GM20431 (cell line): Measurements from ENCODE around the gene GALNT16.

Experiments
- in situ Hi-C: fragments of 300-500 bp; cut with MseI, MboI; formaldehyde crosslinking; loops from one replicate; pipeline ENCODE4 v1.15.0; 2020; ENCODE audit warnings: low sequenced_read_pairs; ENCODE audit not compliant: unreplicated experiment

GALNT16 gene

DNA sequence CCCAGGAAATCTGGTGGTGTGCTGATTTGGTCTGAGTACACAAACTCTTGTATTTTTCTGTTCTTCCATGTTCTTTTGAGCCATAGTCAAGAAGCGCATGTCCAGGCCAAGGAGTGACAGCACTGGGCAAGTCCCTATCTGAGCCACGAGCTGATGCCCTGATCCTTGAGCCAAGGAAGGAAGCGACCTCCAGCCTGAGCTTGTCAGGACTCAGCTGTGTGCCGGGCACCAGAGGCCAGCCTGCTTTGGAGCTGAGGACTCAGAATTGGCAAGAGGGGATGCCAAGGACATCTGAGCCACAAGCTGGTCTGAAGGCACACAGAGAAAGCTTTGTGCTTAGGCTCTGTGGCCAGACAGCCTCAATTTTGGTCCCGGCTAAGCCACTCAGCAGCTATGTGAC lies 52.6 kb downstream of the GALNT16 start:
- in situ Hi-C loops = no loop called here

DNA sequence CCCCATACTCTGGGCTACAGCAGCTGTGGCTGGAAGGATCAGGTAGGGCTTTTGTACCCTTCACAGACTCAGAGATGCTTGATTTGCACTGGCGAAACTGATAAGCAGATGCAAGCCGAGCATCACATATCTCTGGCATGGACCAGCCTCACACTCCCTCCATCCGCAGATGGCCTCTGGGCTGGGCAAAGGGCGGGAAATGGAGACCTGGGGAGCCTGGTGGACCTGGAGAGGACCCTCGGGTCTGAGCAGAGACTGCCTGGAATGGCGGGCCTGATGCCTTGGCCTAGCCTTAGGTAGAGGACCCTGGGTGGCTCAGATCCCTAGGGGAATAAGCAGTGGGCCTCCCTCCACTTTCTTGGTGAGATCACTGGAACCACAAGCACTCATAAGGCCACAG lies 53.2 kb downstream of the GALNT16 start:
- in situ Hi-C loops = no loop called here

DNA sequence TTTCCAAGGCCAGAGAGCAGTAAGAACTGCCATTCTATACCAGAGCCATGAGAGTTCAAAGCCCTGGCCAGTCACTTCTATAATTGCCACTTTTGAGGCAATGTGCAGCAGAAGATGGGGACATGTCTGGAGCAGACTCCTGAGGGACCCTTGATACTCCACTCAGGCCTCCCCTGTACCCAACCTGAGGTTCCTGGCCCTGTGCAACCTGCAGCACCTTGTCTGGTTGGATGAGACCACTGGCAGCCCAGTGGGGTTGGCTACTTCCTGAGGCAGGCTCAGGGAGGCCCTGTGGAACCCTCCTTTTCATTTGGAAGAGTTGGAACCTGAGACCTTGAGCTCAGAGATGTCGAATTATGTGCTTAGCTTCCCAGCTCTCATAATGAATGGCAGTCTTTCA lies 54.4 kb downstream of the GALNT16 start:
- in situ Hi-C loops = no loop called here

DNA sequence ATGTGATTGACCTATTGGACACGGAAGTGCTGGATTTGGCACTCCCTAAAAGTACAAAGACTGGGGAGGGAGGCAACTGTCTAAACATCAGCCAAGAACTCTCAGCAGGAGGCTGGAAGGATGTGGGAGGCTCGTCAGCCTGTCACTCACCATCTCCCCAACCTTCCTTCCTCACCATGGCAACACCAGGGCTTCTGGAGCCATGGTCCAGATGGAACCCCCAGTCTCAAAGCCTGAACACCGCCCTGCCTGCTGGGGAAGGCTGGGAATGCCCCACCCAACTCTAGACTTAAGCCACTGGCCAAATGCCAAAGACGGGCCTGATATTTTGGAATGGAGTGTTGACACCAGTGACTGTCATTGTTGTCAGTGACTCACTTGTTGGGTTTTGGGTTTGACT lies 55.3 kb downstream of the GALNT16 start:
- in situ Hi-C loops = no loop called here

DNA sequence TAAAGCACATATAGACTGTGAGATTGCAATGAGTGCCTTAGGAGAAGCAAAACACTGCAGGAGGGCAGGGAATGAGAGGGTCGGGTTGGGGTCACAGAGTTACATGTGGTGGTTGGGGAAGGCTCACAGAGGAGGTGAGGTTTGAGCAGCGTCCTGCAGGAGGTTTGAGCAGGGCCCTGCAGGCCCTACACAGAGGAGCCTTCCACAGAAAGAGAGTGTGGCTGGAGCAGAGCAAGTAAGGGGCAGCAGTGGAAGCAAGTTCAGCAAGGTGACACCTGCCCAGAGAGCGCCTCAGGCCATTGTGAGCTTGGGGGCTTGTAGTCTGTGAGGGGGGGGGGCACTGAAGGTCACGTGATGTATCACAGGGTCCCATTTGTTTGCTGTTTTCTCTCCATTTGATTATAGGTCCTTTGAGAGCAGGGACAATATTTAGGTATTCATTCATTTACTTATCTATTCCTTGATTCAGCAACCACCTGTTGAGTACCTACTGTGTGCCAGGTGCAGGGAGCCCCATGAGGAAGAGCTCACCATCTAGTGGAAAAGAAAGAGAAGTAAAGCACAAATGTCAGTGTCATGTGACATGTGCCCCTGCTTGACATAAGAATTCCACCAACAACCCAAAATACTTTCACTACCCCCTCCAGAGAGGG lies 56.6 kb downstream of the GALNT16 start:
- in situ Hi-C loops = no loop called here

DNA sequence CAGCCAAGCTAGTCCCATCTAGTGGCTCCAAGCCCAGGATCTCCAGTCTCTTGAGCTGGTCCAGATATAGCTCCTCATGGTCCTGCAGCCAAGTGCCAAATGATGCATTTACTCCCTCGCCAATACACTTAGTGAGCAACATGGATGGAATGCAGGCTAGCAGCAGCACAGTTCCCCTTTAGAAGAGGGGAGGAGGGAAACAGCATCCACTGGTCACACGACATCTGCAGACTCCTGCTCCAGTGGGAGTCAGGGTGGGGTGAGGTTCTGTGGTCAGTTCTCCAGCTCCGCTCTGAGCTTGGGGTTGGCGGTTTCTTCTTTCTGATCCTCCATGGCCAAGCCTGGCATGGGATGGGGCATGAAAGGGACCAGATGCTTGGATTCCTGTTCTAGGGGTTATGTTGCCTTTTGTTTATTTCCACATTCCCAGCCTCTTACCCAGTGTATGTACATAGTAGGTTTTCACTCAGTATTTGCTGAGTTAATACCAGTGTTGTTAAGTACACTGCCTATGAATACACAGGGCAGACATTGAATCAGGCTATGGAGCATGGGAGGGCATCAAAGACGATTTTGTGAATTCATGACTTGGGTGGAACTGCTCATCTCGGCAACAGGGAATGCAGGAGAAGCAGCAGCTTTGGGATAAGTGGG lies 57.3 kb downstream of the GALNT16 start:
- in situ Hi-C loops = no loop called here

DNA sequence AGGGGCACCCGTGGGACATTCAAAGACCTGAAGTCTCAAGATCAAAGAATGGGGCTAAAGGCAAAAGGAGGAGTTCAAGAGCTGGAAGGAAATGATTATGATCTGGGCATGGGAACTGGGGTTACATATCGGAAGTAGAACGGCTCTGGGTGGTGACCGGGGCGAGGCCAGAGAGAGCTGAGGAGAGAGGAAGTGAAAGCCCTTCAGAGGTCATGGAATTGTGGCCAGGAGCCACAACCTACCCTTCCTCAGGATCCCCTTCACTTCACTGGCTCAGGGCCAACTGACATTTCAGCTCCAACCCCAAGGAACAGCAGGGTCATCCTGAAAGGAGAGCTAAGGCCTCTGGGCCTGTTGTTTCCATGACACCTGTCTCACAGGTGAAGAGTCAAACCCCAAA lies 57.8 kb downstream of the GALNT16 start:
- in situ Hi-C loops = no loop called here

DNA sequence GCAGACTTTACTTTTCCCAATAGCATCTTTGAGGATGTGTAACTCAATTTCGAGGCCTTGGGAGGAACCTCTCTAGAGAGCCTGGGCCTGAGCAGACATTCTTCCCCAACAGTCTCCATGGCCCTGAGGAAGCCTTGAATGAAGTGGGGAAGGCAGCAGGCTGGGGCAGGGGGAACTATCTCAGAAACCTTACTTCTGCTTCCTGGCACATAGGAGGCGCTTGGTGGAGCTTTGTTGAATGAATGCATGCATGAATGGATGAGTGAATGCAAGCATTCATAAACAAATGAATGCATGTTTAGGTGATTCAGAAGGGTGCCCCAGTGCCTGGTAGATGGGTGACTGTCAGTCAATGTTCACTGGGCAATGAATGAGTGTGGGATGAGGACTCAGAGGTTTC lies 58.3 kb downstream of the GALNT16 start:
- in situ Hi-C loops = no loop called here

DNA sequence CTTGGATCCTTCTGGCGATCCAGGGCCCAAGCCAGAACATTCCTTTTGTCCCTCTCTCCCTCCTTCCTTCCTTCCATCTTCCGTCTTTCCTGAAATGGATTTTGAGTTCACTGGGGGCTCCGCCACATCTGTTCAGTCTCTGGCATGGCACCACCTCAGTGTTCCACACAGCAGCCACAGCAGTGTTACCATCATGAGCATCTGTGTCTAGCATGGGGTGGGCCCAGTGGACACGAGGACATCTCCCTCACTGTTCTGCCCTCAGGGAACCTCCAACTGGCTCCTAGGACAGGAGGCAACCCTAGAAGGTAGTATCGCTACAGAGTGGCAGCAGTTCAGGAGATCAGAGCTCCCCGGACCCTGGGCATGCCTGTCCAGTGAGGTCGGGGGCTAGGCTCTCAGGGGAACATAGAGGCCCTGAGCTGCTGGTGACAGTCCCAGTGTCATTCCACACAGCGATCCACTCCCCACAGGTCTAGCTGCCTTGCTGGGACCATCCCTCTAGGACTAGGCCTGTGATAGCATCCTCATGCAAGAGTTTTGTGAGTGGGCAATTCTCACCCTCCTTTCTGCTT lies 59.0 kb downstream of the GALNT16 start:
- in situ Hi-C loops = no loop called here

DNA sequence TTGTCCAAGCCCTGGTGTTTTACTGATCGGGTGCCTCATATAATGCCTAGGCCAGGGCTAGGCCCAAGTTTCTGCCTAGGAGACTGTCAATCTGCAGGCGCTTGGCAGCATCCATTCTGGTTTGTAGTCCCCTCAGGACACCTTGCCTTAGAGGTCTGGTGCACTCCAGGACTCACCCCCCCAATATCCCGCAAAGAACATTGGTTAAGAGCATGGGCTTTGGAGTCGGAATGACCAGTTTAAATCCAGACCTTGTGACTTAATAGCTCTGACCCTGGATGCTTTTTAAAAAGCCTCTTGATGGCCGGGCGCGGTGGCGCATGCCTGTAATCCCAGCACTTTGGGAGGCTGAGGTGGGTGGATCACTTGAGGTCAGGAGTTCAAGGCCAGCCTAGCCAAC lies 60.0 kb downstream of the GALNT16 start:
- in situ Hi-C loops = no loop called here

DNA sequence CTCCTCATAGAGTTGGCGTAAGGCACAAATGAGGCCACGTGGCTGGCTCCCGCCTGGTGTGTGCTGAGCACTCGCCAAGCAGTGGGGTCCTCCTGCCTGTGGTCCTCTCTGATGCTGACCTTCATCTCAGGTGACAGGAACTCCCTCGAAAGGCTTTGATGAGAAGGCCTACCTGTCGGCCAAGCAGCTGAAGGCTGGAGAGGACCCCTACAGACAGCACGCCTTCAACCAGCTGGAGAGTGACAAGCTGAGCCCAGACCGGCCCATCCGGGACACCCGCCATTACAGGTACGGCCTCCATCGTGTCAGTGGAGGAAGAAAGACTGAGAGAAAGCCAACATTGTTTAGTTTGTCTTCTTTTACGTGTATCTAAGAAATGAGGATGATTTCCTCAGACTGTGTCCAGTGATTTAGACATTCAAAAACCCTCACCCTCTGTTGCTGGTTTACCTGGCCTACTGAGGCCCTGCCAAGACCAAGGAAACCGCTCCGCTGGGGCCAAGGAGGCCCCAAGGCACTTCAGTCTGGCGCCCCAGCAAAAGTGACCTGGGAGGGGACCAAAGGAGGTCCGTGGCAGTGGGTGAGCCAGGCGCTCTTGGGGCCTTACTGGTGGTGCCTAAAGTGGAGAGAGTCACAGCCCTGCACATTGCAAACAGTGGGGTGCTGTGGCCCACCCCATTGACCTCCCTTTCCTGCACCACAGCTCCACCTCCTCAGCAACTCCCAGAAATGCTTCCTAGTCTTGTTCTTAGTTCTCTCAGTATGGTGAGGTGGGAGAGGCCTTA lies 60.8 kb downstream of the GALNT16 start:
- in situ Hi-C loops = no loop called here

DNA sequence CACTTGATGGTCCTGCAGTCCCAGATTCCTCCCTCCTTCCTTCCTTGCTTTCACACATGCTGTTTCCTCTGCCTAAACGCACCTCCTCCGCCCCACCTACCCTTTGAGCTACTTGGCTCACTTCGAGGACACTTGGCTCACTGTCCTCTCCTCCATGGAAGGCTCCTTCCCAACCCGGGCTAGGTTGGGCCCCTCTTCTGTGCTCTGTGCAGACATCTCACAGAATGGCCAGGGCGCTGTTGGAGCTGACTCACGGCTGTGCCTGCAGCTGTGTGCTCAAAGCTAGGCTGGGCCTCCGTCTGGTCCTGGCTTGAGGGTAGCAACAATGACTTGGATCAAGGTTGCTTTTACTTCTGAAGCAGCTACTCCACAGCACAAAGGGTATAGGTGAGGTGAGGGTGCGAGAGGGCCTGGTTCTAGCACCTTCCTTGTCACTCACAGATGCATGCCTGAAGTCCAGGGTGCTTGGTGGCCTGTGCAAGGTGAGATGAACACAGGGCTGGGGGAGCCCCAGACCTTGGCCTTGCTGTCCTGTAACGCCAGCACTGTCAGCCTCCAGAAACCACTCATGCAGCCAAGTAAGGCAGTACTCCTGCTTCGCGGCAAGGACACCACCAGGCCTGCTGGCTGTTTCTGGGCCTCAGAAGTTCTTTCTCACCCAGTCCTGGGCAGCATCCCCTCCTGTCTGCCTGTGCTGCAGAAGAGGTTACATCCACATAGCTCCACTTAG lies 61.8 kb downstream of the GALNT16 start:
- in situ Hi-C loops = no loop called here

DNA sequence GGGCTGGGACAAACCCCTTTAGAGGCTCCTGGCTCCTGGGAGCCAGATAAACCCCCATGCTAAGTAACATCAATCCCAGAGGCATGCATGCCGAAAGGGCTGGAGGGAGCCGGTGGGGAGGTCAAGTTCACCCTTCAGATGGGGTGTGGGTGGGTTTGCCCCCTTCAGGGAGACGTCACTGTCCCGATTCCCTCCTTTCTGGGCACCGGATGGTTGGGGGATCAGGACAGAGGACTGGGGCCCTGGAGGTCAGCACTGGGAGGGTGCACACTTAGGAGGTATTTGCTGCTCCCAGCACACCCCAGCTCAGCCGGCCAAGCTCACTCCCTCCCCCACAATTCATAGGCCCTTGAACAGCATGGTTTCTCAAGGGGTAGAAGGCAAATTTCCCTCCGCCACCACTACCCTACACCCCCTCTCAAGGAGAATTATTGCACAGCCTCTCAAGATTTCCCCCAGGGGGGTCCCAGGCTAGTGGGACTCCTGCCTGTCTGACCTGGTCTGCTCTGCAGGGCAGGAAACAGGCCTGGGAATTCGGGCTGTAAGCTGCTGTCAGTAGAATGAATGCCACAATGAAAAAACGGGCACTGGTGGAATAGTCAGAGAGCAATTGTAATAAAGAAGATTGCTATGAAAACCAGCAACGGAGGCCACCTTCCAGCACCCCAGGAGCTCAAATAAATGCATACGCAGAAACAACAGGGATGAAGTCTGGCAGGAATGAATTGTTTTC lies 63.5 kb downstream of the GALNT16 start:
- in situ Hi-C loops = no loop called here

DNA sequence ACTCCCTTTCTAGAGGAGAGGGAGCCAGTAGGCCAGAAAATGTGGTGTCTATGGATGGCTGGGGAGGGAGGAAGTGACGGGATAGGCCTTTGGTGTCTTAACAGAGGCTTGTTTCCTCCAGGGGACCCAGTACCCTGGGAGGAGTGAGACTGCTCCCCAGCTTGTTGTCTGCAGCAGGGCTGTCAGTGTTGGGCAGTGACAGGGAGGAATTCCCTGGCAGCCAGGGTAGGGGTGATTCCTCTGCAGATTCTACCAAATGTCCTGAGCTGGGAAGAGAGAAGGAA lies 64.0 kb downstream of the GALNT16 start:
- in situ Hi-C loops = no loop called here

DNA sequence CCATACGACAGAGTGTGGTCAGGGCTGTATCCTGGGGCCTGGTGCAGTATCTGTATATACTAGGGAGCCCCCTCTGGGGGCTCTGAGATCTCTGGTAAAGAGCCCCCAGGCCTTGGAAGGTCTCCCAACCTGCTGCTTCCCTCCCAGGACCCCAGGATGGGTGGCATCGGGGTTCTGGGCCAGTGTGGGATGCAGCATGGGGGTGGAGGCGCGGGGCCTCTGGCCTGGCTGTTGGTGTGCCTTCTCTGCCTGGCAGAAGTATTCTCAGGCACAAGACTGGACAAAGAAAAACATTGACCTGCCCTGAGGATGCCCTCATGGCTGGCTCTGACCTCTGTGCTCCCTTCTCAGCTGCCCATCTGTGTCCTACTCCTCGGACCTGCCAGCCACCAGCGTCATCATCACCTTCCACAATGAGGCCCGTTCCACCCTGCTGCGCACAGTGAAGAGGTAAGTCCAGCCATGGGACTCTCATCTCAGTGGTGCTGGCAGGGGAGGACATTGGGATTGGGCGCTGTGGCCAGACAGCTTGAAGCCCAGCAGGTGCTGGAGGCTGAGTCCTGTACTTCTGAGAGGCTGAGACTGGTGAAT lies 64.5 kb downstream of the GALNT16 start:
- in situ Hi-C loops = no loop called here

DNA sequence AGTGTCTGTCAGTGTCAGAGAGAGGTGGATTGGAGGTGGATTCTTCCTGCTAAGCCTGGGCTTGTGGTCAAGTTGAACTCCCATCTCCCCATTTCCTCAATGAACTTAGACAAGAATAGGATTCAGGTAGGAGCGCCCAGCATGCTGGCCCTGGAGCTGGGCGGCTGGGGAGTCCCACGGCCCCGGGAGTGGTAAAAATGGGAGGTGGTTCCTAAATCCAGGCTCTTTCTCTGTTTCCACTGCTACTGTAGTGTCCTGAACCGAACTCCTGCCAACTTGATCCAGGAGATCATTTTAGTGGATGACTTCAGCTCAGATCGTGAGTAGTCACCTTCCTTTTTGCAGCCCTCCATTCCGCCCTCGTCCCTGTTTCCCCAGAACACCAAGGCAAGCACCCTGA lies 65.1 kb downstream of the GALNT16 start:
- in situ Hi-C loops = no loop called here

DNA sequence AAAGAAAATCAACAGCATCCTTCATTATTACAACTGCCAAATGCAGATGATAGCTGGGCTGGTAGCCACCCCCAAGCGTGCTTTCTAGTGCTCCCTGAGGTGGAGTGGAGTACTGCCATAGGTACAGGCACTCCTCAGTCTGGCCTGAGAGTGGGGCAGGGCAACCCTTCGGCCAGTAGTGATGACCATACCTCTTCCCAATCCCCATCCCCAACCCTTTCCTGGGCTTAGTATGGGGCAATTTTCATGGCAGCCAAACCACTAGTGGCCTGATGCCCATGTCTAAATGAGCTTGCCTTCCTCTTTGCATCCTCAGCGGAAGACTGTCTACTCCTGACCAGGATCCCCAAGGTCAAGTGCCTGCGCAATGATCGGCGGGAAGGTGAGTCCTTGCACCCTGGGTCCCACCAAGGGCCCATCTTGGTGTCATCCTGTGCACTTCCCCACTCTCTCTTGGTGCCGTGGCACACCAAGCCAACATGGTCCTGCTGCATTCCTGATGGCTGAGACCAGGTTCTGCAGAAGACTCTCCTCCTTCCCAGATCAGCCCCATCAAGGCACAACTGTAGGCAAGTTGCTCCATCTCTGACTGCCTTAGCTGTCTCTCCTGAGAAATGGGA lies 65.8 kb downstream of the GALNT16 start:
- in situ Hi-C loops = no loop called here

DNA sequence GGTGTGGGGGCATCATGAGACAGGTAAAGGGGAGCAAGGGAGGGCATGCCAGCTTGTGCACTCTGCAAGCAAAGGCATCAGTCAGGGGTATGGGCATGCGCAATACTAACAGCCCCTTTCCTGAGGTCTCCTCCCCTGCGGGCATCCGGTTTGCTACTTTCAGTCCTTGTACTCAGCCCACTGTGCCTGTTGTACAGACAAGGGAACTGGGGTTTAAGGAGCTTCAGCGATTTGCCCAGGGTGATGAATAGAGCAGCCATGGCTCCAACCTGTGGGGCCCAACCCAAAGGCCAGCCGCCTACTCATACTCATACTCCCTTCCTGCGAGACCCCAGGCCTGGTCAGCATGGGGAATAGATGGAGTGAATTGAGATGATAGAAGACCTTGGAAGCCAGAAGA lies 66.7 kb downstream of the GALNT16 start:
- in situ Hi-C loops = no loop called here

DNA sequence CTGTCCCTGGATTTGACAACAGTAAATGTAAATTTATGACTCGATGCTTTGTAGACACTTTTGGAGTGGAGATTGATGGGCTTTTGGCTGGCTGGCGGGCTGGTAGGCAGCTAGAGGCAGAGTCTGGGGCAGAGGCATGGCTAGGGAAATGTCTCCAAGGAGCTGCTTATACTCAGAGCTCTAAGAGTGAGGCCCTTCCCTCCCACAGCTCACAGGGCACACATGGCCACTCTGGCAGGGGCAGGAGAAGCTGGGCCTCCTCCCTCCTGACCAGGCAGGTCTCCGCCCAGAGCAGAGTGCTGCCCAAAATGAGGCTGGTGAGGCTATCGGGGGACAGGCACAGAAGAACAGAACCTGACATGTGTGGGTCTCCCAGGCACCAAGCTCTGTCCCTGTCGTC lies 67.5 kb downstream of the GALNT16 start:
- in situ Hi-C loops = no loop called here
